ENCODE results near the gene SLC16A7.

GRCh38 chr12:59575826-59576225 lies 20.0 kb upstream of the SLC16A7 start:
- TF ChIP-seq ARNT (IDR thresholded peaks at IDR 0.05) (no peak), SUZ12 (IDR thresholded peaks at IDR 0.05) (no peak), ELF4 (IDR thresholded peaks at IDR 0.05) (no peak), FOXM1 (IDR thresholded peaks at IDR 0.05; ENCODE audit: borderline replicate concordance) (no peak), NFRKB (IDR thresholded peaks at IDR 0.05) (no peak), BHLHE40 (IDR thresholded peaks at IDR 0.05; ENCODE audit: borderline replicate concordance) (no peak), FOXA1 (IDR thresholded peaks at IDR 0.05) (no peak), L3MBTL2 (conservative IDR thresholded peaks at IDR 0.05) (no peak), ZNF384 (IDR thresholded peaks at IDR 0.05) (no peak), SP1 (IDR thresholded peaks at IDR 0.05) (no peak), CTBP1 (IDR thresholded peaks at IDR 0.05; ENCODE audit: borderline replicate concordance) (no peak), FOXK2 (IDR thresholded peaks at IDR 0.05) (no peak)

All from HEK293T (cell line).